Adrenal gland (tissue), 12 donors: Measurements from ENCODE around the gene HAP1. TPM values are rescaled to one million over a fixed set of nuclear protein-coding genes. Genes with fewer than 3 reads are reported as not detected.

Experiments used
- DNase-seq, 7 donors: peaks; one replicate each; pipeline ENCODE4 v3.0.0-alpha.2; 2019 to 2020
- H3K27ac ChIP-seq, 5 donors: fragments of 200-600 bp; sonication (generic) in 4 of 5; 1 replicate in 3 of 5; 2 replicates in 2 of 5; pipeline versions ENCODE4 v1.5.1 to v1.8.0; 2016 to 2020; ENCODE audit warnings: mild to moderate bottlenecking in 1 of 5
- H3K27me3 ChIP-seq: fragments of 200-600 bp; 2 replicates; pipeline ENCODE4 v1.8.0; 2021
- H3K36me3 ChIP-seq, 2 donors: fragments of 200-600 bp; replicated peaks in 1 of 2; 1 replicate in 1 of 2; 2 replicates in 1 of 2; pipeline versions ENCODE4 v1.5.1 to v1.8.0; 2018 to 2022
- H3K4me1 ChIP-seq, 2 donors: fragments of 200-600 bp; replicated peaks in 1 of 2; 1 replicate in 1 of 2; 2 replicates in 1 of 2; pipeline versions ENCODE4 v1.5.1 to v1.8.0; 2018 to 2021
- H3K4me3 ChIP-seq, 4 donors: fragments of 200-600 bp; sonication (generic) in 3 of 4; one replicate each; pipeline ENCODE4 v1.5.1; 2016 to 2018
- H3K9me3 ChIP-seq, 3 donors: fragments of 200-600 bp; sonication (generic) in 1 of 3; replicated peaks in 1 of 3; 1 replicate in 2 of 3; 2 replicates in 1 of 3; pipeline versions ENCODE4 v1.5.1 to v1.8.0; 2016 to 2021
- CTCF ChIP-seq, 6 experiments: fragments of 450-650 bp in 4 of 6; fragments of 200-600 bp in 2 of 6; sonication (generic) in 1 of 6; IDR thresholded peaks; 1 replicate in 5 of 6; 2 replicates in 1 of 6; pipeline versions ENCODE4 v1.5.1 to v1.8.0; 2016 to 2021; ENCODE audit warnings: antibody characterized with exemption in 6 of 6, mild to moderate bottlenecking in 2 of 6, moderate library complexity in 1 of 6
- POLR2A ChIP-seq, 2 donors: fragments of 450-650 bp; IDR thresholded peaks; one replicate each; pipeline ENCODE4 v1.6.1; 2017; ENCODE audit warnings: antibody characterized with exemption in 2 of 2, mild to moderate bottlenecking in 2 of 2, moderate library complexity in 1 of 2
- WGBS, 4 donors: extraction: QIAGEN DNeasy Blood & Tissue Kit in 2 of 4; methylation state at CpG; one replicate each; pipeline versions ENCODE4 v1.1.5 to v1.1.7; 2013 to 2017; 5-methylcytosine and 5-hydroxymethylcytosine counted together
- intact Hi-C, 2 donors: fragments of 100-400 bp; cut with DNase I; formaldehyde crosslinking; loops; one replicate each; pipeline versions ENCODE4 v1.14.1 to v1.15.0; 2022 to 2023
- polyA plus RNA-seq, 3 donors: library from polyadenylated mRNA; stranded (reverse); fragments of 200-250 nt in 2 of 3; fragments of 350-450 nt in 1 of 3; fragmentation: Illumina TruSeq in 1 of 3; extraction: RNeasy Lipid Tissue Mini Kit (QIAGEN cat#74804) in 1 of 3; gene quantifications; one replicate each; pipeline ENCODE4 v1.2.3, GENCODE V29; 2013 to 2014
- total RNA-seq, 9 donors: library from RNA; depleted of rRNA in 4 of 9; stranded (reverse); fragments of >200 nt in 4 of 9; fragments of 120-200 nt in 1 of 9; fragmentation: NEBNext Ultra II Directional in 1 of 9; extraction: Animal tissue kit (Norgen Biotek cat#: 25700) in 1 of 9; gene quantifications; one replicate each; pipeline versions ENCODE4 v1.1.0 to v1.2.4, GENCODE V29; 2013 to 2023
- donor health status: healthy with polysubstance abuse.
- donor health status: Bipolar disorder and iron deficiency.
- donor health status: DM: yes; HTN: yes; CAD: no.
- donor health status: DM: no; HTN: no; CAD: no.
- donor health status: DM: no; HTN: no; CAD: no.
- donor health status: DM: yes; HTN: yes; CAD: no.

Gene HAP1
- total and polyA plus RNA-seq, 12 donors: 0.17 to 2.8 (median 0.65) TPM; not detected in 1

- intact Hi-C loops: no loop called here
- H3K27ac ChIP-seq: no peak overlapping the region
- H3K4me3 ChIP-seq: no peak overlapping the region
- peaks cover 0 to 57% of the 10 kb centered on the region in 2 donors for H3K36me3 ChIP-seq
- 90 to 94% (median 91%) methylated on average over 20 to 23 of the region's 23 CpGs for WGBS, 4 donors
- DNase-seq: no peak
- H3K4me1 ChIP-seq: no peaks in the 10 kb centered on the region
- TF ChIP-seq CTCF (IDR thresholded peaks at IDR 0.05) (no peak), POLR2A (IDR thresholded peaks at IDR 0.05) (no peak)
- no peaks in the 10 kb centered on the region for H3K27me3 ChIP-seq
- H3K9me3 ChIP-seq: no peaks in the 10 kb centered on the region
Measured at GRCh38 chr17:41768682-41769288, 34.3 kb upstream of the HAP1 start.

DNA sequence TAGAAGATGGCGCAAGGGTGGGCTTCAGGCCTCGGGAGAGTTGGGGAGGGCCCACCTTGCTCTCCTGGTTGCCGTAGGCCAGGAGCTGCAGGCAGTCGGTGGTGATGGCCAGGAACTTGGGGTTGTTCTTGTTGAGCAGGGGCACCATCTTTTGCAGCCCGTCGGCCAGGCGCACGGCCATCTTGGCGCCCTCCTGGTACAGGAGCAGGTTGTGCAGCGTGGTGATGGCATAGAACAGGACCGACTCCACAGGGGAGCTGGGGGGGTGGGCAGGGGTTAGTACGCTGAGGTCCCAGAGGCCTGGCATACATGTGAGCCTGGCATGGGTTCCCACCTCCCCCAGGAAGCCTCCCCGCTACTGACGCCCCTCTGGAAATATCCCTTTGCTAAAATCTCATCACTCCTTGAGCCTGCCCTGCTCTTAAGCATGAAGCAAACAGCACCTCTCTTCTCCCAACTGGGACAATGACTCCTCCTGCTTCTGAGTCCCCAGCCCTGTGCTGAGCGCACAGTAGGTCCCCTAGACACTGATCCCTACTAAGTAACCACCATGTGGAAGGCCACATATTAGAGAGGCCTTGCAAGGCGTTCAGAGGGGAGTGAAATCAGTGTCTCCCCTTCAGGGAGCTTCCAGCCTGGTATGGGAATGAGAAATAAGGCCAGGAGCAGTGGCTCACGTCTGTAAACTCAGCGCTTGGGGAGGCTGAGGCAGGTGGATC lies 33.0 kb upstream of the HAP1 start:
- H3K9me3 ChIP-seq: no peaks in the 10 kb centered on the region
- H3K36me3 ChIP-seq: peaks cover 0 to 69% of the 10 kb centered on the region in 2 donors
- WGBS, 4 donors: 87 to 95% (median 92%) methylated on average over 12 to 18 of the region's 18 CpGs
- no peak overlapping the region for H3K4me3 ChIP-seq
- H3K27me3 ChIP-seq: no peaks in the 10 kb centered on the region
- no peaks in the 10 kb centered on the region for H3K4me1 ChIP-seq
- intact Hi-C loops: no loop called here
- TF ChIP-seq CTCF (IDR thresholded peaks at IDR 0.05): no peak
- no peak for TF ChIP-seq POLR2A (IDR thresholded peaks at IDR 0.05)
- no peak overlapping the region for H3K27ac ChIP-seq
- DNase-seq: no peak

- intact Hi-C loops: no loop called here
- no peaks in the 10 kb centered on the region for H3K4me1 ChIP-seq
- no peak overlapping the region for H3K4me3 ChIP-seq
- H3K9me3 ChIP-seq: no peaks in the 10 kb centered on the region
- TF ChIP-seq POLR2A (IDR thresholded peaks at IDR 0.05) (no peak), CTCF (IDR thresholded peaks at IDR 0.05) (no peak)
- no peaks in the 10 kb centered on the region for H3K27me3 ChIP-seq
- H3K27ac ChIP-seq: no peak overlapping the region
- peaks cover 0 to 72% of the 10 kb centered on the region in 2 donors for H3K36me3 ChIP-seq
- no peak for DNase-seq
Measured at GRCh38 chr17:41766135-41766534, 31.7 kb upstream of the HAP1 start.

GRCh38 chr17:41763327-41763726 lies 28.9 kb upstream of the HAP1 start:
- H3K27ac ChIP-seq: no peak overlapping the region
- DNase-seq: no peak
- no peaks in the 10 kb centered on the region for H3K4me1 ChIP-seq
- H3K27me3 ChIP-seq: no peaks in the 10 kb centered on the region
- no peak for TF ChIP-seq POLR2A (IDR thresholded peaks at IDR 0.05)
- no peak for TF ChIP-seq CTCF (IDR thresholded peaks at IDR 0.05)
- H3K36me3 ChIP-seq: peaks cover 0 to 55% of the 10 kb centered on the region in 2 donors
- intact Hi-C loops: no loop called here
- no peak overlapping the region for H3K4me3 ChIP-seq
- no peaks in the 10 kb centered on the region for H3K9me3 ChIP-seq
- 88 to 93% (median 89%) methylated on average over 5 to 8 of the region's 8 CpGs for WGBS, 4 donors
